T-helper 2 cell treated with Interferon-gamma antibody and Interleukin-4, amounts not matched to agents 5 μg/mL and 100 μg/mL, for 36 hours (primary cell): Measurements from ENCODE around the gene UBAP2L.
A peak's percentile ranks its signal among the peaks of the same experiment; 100 is the strongest.
"Not testable (repeated sequence)": the region's sequence is repeated elsewhere in the genome, so short reads cannot be mapped to it uniquely, and the experiment has no call there.

ENCODE experiments used
- DNase-seq: peaks from one replicate; pipeline ENCODE4 v3.0.0; 2021; ENCODE audit warnings: low spot score
- H3K27ac Mint-ChIP-seq: one replicate; pipeline ENCODE4 v1.8.0; 2021; ENCODE audit warnings: mild to moderate bottlenecking, mixed read lengths
- H3K27me3 Mint-ChIP-seq: one replicate; pipeline ENCODE4 v1.8.0; 2021; ENCODE audit warnings: low read depth, mixed read lengths
- H3K36me3 Mint-ChIP-seq: one replicate; pipeline ENCODE4 v1.8.0; 2021; ENCODE audit warnings: low read depth, mixed read lengths
- H3K4me1 Mint-ChIP-seq: one replicate; pipeline ENCODE4 v1.8.0; 2021; ENCODE audit warnings: low read depth, mixed read lengths
- H3K4me3 Mint-ChIP-seq: one replicate; pipeline ENCODE4 v1.8.0; 2022; ENCODE audit warnings: mild to moderate bottlenecking, moderate library complexity, mixed read lengths
- H3K9me3 Mint-ChIP-seq: one replicate; pipeline ENCODE4 v1.8.0; 2021; ENCODE audit warnings: mixed read lengths

UBAP2L gene

GRCh38 chr1:154218545-154218944 is 2.2 kb upstream of the UBAP2L start:
- peaks cover 40% of the 10 kb centered on the region for H3K4me1 Mint-ChIP-seq
- H3K36me3 Mint-ChIP-seq = peaks cover 51% of the 10 kb centered on the region
- H3K9me3 Mint-ChIP-seq = peaks cover 8% of the 10 kb centered on the region
- H3K27me3 Mint-ChIP-seq = no peaks in the 10 kb centered on the region
- H3K27ac Mint-ChIP-seq = peak overlapping the region; percentile 78
- no peak for DNase-seq
- H3K4me3 Mint-ChIP-seq = peak overlapping the region; percentile 90

DNA sequence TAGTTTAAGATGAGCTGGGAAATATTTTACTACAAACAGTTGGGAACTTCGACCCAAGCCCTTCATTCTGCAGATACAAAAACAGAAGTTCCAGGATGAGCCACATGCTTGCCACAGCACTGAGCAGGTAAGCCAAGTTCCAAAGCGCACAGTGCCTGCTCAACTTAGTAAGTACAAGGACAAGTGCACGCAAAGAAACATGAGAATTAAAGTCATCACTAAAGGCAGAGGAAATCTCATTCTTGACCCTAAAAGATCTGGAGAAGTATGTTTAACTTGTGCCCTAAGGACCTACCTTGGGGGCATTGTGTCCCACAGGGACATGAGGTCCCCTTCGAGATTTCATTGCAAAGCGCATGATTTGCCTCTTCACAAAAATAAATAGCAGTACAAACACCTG is 1.2 kb upstream of the UBAP2L start:
- Mint-ChIP-seq H3K27me3 (no peaks in the 10 kb centered on the region), H3K27ac (peak overlapping the region; percentile 96), H3K4me3 (peak overlapping the region; percentile 90), H3K36me3 (peaks cover 52% of the 10 kb centered on the region), H3K9me3 (peaks cover 8% of the 10 kb centered on the region), H3K4me1 (peaks cover 49% of the 10 kb centered on the region)
- no peak for DNase-seq

DNA sequence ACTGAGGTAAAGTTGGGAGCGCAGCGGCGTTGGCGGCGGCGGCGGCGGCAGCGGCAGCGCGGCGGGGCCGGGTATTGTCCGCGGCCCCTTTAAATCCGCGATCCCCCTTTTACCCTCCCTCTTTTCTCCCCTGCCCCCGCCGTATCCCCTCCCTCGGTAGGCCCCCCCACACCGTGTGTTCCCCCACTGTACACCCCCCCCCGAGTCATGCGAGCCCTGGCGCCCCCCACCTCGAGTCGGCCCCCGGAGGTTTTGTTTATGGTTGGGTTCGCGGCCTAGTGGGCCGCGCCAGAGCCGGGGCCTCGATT is 169 bp downstream of the UBAP2L start:
- Mint-ChIP-seq H3K4me1 (peaks cover 56% of the 10 kb centered on the region), H3K27me3 (no peaks in the 10 kb centered on the region), H3K9me3 (peaks cover 8% of the 10 kb centered on the region), H3K4me3 (peak overlapping the region; percentile 90), H3K27ac (peak overlapping the region; percentile 96), H3K36me3 (peaks cover 61% of the 10 kb centered on the region)
- DNase-seq = no peak

GRCh38 chr1:154221278-154222001 is 685 bp downstream of the UBAP2L start:
- Mint-ChIP-seq H3K27ac (peak overlapping the region; percentile 91), H3K27me3 (no peaks in the 10 kb centered on the region), H3K4me1 (peaks cover 58% of the 10 kb centered on the region), H3K4me3 (peak overlapping the region; percentile 90), H3K36me3 (peaks cover 62% of the 10 kb centered on the region), H3K9me3 (peaks cover 8% of the 10 kb centered on the region)
- peak; percentile 62 for DNase-seq

- peaks cover 8% of the 10 kb centered on the region for H3K9me3 Mint-ChIP-seq
- DNase-seq = no peak
- peaks cover 58% of the 10 kb centered on the region for H3K4me1 Mint-ChIP-seq
- peak overlapping the region; percentile 91 for H3K27ac Mint-ChIP-seq
- peak overlapping the region; percentile 90 for H3K4me3 Mint-ChIP-seq
- H3K36me3 Mint-ChIP-seq = peaks cover 68% of the 10 kb centered on the region
- no peaks in the 10 kb centered on the region for H3K27me3 Mint-ChIP-seq
Observed at GRCh38 chr1:154222518-154222917, 1.8 kb downstream of the UBAP2L start.

- no peaks in the 10 kb centered on the region for H3K27me3 Mint-ChIP-seq
- peak overlapping the region; percentile 91 for H3K27ac Mint-ChIP-seq
- no peak for DNase-seq
- H3K36me3 Mint-ChIP-seq = peaks cover 67% of the 10 kb centered on the region
- H3K9me3 Mint-ChIP-seq = peaks cover 8% of the 10 kb centered on the region
- H3K4me1 Mint-ChIP-seq = peaks cover 55% of the 10 kb centered on the region
- peak overlapping the region; percentile 90 for H3K4me3 Mint-ChIP-seq
Observed at GRCh38 chr1:154222918-154223317, 2.2 kb downstream of the UBAP2L start.

- Mint-ChIP-seq H3K27ac (peak overlapping the region; percentile 46), H3K4me1 (peaks cover 48% of the 10 kb centered on the region), H3K9me3 (peaks cover 8% of the 10 kb centered on the region), H3K4me3 (peak overlapping the region; percentile 90), H3K27me3 (no peaks in the 10 kb centered on the region), H3K36me3 (peaks cover 68% of the 10 kb centered on the region)
- no peak for DNase-seq
Observed at GRCh38 chr1:154223621-154224020, 2.9 kb downstream of the UBAP2L start.

DNA sequence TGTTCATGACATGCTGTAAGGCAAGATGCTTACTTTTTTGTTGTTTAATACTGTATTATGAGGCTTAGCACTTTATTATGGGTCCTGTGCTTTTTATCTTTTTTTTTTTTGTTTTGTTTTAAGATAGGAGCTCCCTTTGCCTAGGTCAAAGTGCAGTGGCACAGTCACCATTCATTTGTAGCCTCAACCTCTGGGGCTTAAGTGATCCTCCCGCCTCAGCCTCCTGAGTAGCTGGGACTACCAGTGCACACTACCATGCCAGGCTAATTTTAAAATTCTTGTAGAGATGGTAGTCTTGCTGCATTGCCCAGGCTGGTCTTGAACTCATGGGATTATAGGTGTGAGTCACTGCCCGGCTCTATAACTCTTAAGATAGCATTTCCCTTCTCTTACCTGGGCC is 4.6 kb downstream of the UBAP2L start:
- Mint-ChIP-seq H3K9me3 (peaks cover 8% of the 10 kb centered on the region), H3K36me3 (peaks cover 64% of the 10 kb centered on the region), H3K27me3 (no peaks in the 10 kb centered on the region), H3K4me3 (no peak overlapping the region), H3K27ac (no peak overlapping the region), H3K4me1 (peaks cover 39% of the 10 kb centered on the region)
- no peak for DNase-seq

GRCh38 chr1:154231112-154231511 is 10.4 kb downstream of the UBAP2L start:
- peaks cover 67% of the 10 kb centered on the region for H3K36me3 Mint-ChIP-seq
- DNase-seq = not testable (repeated sequence)

DNA sequence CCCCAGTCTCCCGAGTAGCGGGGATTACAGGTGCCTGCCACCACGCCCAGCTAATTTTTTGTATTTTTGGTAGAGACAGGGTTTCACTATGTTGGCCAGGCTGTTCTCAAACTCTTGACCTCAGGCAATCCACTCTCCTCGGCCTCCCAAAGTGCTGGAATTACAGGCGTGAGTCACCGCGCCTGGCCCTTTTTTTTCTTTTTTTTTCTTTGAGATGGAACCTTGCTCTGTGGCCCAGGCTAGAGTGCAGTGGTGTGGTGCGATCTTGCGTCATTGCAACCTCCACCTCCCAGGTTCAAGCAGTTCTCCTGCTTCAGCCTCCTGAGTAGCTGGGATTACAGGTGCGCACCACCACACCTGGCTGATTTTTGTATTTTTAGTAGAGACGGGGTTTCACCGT is 12.4 kb downstream of the UBAP2L start:
- not testable (repeated sequence) for H3K9me3 Mint-ChIP-seq, H3K4me3 Mint-ChIP-seq, H3K4me1 Mint-ChIP-seq, H3K27me3 Mint-ChIP-seq, H3K27ac Mint-ChIP-seq, DNase-seq
- H3K36me3 Mint-ChIP-seq = peaks cover 67% of the 10 kb centered on the region

More at GRCh38 chr1:154231112-154231511, 10.4 kb downstream of the UBAP2L start:
- H3K9me3 Mint-ChIP-seq, H3K4me1 Mint-ChIP-seq, H3K27me3 Mint-ChIP-seq, H3K4me3 Mint-ChIP-seq, H3K27ac Mint-ChIP-seq: not testable (repeated sequence)

- no peaks in the 10 kb centered on the region for H3K27me3 Mint-ChIP-seq
- DNase-seq = no peak
- H3K27ac Mint-ChIP-seq = no peak overlapping the region
- H3K4me1 Mint-ChIP-seq = peaks cover 10% of the 10 kb centered on the region
- no peak overlapping the region for H3K4me3 Mint-ChIP-seq
- no peaks in the 10 kb centered on the region for H3K9me3 Mint-ChIP-seq
- H3K36me3 Mint-ChIP-seq = peaks cover 68% of the 10 kb centered on the region
Observed at GRCh38 chr1:154236855-154237254, 16.1 kb downstream of the UBAP2L start.

- H3K27ac Mint-ChIP-seq = no peak overlapping the region
- H3K36me3 Mint-ChIP-seq = peaks cover 72% of the 10 kb centered on the region
- no peak overlapping the region for H3K4me3 Mint-ChIP-seq
- peaks cover 10% of the 10 kb centered on the region for H3K4me1 Mint-ChIP-seq
- no peaks in the 10 kb centered on the region for H3K9me3 Mint-ChIP-seq
- DNase-seq = no peak
- H3K27me3 Mint-ChIP-seq = no peaks in the 10 kb centered on the region
Observed at GRCh38 chr1:154237435-154237834, 16.7 kb downstream of the UBAP2L start.

DNA sequence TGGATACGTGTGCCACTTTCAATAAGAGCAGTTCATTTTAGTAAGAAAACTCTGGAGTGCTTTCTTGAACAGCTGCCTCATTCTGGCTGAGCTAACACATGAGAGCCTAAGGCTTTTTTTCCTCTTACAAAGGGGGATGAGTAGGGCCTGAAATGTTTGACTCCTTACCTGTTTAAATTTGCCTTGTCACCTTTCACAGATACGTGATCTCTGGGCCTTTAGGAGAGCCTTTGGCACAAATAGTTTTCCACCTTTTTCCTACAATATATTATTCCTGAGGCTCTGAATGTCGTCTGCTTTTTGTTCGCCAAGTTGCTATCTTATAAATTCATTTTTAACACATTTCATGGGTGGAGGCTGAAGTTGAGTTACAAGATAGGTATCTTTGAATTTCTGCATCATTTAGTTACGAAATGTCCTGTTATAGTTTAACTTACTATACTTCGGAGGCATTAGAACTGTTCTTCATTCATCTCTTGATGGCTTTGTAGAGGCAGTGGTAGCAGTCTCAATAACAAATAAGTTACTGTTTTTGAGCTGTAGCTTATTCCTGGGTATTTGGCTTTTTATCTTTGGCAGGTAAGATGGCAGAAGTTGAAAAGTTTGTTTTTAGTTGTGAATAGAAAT is 17.2 kb downstream of the UBAP2L start:
- Mint-ChIP-seq H3K9me3 (no peaks in the 10 kb centered on the region), H3K36me3 (peaks cover 78% of the 10 kb centered on the region), H3K27me3 (no peaks in the 10 kb centered on the region), H3K27ac (no peak overlapping the region), H3K4me3 (no peak overlapping the region), H3K4me1 (peaks cover 10% of the 10 kb centered on the region)
- no peak for DNase-seq

DNA sequence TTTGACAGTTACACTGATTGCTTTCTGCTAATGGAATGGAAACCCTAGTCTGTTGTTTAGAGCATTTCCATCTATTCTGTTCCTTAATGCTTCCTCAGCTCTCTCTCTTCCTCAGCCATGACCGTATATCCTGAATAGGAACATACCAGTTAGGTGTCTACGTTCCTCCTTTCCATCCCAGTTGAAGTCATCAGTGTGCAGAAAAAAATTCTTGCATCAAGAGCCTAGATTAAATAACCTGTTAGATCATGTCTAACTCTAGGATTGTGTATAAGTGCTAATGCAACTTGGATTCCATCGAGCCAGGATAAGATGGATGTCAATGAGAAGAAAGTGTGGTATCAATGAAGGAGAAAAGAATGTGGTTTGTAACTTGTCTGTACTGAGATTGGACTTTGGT is 18.7 kb downstream of the UBAP2L start:
- Mint-ChIP-seq H3K27ac (peak overlapping the region; percentile 5), H3K27me3 (no peaks in the 10 kb centered on the region), H3K36me3 (peaks cover 81% of the 10 kb centered on the region), H3K4me3 (no peak overlapping the region), H3K4me1 (peaks cover 10% of the 10 kb centered on the region), H3K9me3 (no peaks in the 10 kb centered on the region)
- DNase-seq = no peak
